Neutrophil (primary cell): Measurements from ENCODE around the gene MAP7D3.

Experiments
- H3K27ac ChIP-seq: fragments of 200-600 bp; sonication (generic); 2 replicates; pipeline ENCODE4 v1.5.1; 2016; ENCODE audit warnings: mild to moderate bottlenecking, moderate library complexity
- H3K27me3 ChIP-seq: fragments of 200-600 bp; sonication (generic); 2 replicates; pipeline ENCODE4 v1.6.0; 2016; ENCODE audit warnings: mild to moderate bottlenecking
- H3K36me3 ChIP-seq: fragments of 200-600 bp; sonication (generic); 2 replicates; pipeline ENCODE4 v1.5.1; 2017
- H3K4me1 ChIP-seq, 2 experiments: fragments of 200-600 bp in 1 of 2; sonication (generic) in 1 of 2; 1 replicate in 1 of 2; 2 replicates in 1 of 2; pipeline versions ENCODE4 v1.5.1 to v1.6.1; 2013 to 2016; ENCODE audit warnings: low read depth in 1 of 2, low read length in 1 of 2, mild to moderate bottlenecking in 1 of 2, moderate library complexity in 1 of 2; ENCODE audit not compliant: control insufficient read depth in 1 of 2, insufficient read depth in 1 of 2
- H3K4me3 ChIP-seq, 2 experiments: fragments of 200-600 bp in 1 of 2; sonication (generic) in 1 of 2; 1 replicate in 1 of 2; 2 replicates in 1 of 2; pipeline ENCODE4 v1.5.1; 2013 to 2016; ENCODE audit warnings: low read depth in 1 of 2, low read length in 1 of 2, mild to moderate bottlenecking in 1 of 2, moderate library complexity in 1 of 2
- H3K9me3 ChIP-seq: fragments of 200-600 bp; sonication (generic); 2 replicates; pipeline ENCODE4 v1.5.1; 2016
- CTCF ChIP-seq: fragments of 200-600 bp; sonication (generic); IDR thresholded peaks from 2 replicates; pipeline ENCODE4 v1.5.1; 2016; ENCODE audit warnings: antibody characterized with exemption

Gene MAP7D3

DNA sequence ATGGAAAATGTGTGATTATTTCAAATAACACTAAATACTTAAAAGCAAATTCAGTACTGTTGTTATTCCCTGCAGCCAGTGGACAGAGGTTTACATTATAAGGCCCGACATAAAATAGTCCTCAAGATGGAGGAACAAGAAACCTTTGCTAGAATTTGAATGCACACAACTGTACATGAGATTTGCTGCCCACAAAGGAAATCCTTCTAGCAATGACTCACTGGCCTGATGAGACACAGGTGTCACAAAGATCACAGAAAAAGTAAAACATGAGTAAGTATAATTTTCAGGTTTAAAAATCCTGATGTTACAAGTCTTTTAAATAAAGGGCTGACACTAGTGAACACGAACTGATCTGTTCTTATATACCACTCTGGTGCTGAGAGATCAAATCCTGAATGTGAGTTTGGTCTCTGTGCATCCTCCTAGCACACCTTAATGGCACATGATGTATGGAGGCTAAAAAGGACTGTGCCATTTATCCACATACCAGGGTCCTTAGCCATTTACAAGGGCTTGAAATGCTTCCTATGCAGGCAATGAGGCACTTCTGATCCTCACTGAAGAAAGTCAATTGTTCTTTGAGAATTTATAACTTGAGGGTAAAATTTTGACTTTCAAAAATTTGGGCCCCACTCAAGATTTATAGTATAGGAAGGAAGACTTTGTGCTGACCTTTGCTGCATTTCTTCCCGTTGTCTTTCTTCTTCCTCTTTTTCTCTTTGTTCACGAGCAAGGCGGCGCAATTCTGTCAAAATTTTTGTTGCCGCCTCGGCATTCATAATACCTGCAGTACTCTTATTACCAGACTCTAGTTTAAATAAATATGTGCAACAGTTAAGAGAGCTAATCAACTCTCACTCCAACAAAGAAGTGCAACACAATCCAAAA is 23.0 kb downstream of the MAP7D3 start:
- Histone ChIP-seq H3K27me3 (no peaks in the 10 kb centered on the region), H3K27ac (no peak overlapping the region), H3K4me3 (no peak overlapping the region), H3K36me3 (no peaks in the 10 kb centered on the region), H3K4me1 (peaks cover 4 to 5% of the 10 kb centered on the region in 2 experiments), H3K9me3 (no peaks in the 10 kb centered on the region)
- TF ChIP-seq CTCF, result no peak

DNA sequence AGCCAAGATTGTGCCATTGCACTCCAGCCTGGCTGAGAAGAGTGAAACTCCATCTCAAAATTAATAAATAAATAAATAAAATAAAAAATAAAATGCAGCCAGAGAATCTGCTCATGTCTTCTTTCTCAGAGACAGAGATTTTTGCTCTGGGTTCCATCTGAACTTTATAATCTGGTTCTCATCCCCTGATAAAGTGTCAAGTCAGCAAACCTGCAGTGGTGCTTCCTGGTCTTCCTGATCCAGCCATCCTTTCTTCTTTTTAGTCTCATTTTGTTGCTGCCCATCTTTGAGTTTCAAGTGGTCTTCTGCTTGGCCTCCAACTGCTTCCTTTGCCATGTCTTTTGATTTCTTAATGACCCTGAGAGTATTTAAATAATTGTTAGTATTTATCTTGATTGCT is 24.1 kb downstream of the MAP7D3 start:
- Histone ChIP-seq H3K27ac (no peak overlapping the region), H3K27me3 (no peaks in the 10 kb centered on the region), H3K9me3 (no peaks in the 10 kb centered on the region), H3K36me3 (no peaks in the 10 kb centered on the region), H3K4me1 (peaks cover 4 to 5% of the 10 kb centered on the region in 2 experiments), H3K4me3 (no peak overlapping the region)
- TF ChIP-seq CTCF, result no peak

- Histone ChIP-seq H3K27ac (no peak overlapping the region), H3K4me3 (no peak overlapping the region), H3K27me3 (no peaks in the 10 kb centered on the region), H3K36me3 (peaks cover 5% of the 10 kb centered on the region), H3K4me1 (no peaks in the 10 kb centered on the region), H3K9me3 (no peaks in the 10 kb centered on the region)
- TF ChIP-seq CTCF, result no peak
These were observed 29.2 kb downstream of the MAP7D3 start for GRCh38 chrX:136221851-136222513.

GRCh38 chrX:136220951-136221350 is 30.2 kb downstream of the MAP7D3 start:
- Histone ChIP-seq H3K36me3 (peaks cover 5% of the 10 kb centered on the region), H3K4me3 (no peak overlapping the region), H3K27ac (no peak overlapping the region), H3K4me1 (no peaks in the 10 kb centered on the region), H3K9me3 (no peaks in the 10 kb centered on the region), H3K27me3 (no peaks in the 10 kb centered on the region)
- TF ChIP-seq CTCF, result no peak

GRCh38 chrX:136220540-136220939 is 30.7 kb downstream of the MAP7D3 start:
- Histone ChIP-seq H3K4me3 (no peak overlapping the region), H3K4me1 (no peaks in the 10 kb centered on the region), H3K9me3 (no peaks in the 10 kb centered on the region), H3K27me3 (no peaks in the 10 kb centered on the region), H3K27ac (no peak overlapping the region), H3K36me3 (peaks cover 5% of the 10 kb centered on the region)
- TF ChIP-seq CTCF, result no peak
